Measurements from ENCODE around the gene LDLRAD4. TPM values are rescaled to one million over a fixed set of nuclear protein-coding genes. Genes with fewer than 3 reads are reported as not detected.

The LDLRAD4 gene
- total and polyA plus RNA-seq, 2 donors (not counting 1 experiment from before 2014, with no cell fraction given) = 13.9 to 35.7 TPM

DNA sequence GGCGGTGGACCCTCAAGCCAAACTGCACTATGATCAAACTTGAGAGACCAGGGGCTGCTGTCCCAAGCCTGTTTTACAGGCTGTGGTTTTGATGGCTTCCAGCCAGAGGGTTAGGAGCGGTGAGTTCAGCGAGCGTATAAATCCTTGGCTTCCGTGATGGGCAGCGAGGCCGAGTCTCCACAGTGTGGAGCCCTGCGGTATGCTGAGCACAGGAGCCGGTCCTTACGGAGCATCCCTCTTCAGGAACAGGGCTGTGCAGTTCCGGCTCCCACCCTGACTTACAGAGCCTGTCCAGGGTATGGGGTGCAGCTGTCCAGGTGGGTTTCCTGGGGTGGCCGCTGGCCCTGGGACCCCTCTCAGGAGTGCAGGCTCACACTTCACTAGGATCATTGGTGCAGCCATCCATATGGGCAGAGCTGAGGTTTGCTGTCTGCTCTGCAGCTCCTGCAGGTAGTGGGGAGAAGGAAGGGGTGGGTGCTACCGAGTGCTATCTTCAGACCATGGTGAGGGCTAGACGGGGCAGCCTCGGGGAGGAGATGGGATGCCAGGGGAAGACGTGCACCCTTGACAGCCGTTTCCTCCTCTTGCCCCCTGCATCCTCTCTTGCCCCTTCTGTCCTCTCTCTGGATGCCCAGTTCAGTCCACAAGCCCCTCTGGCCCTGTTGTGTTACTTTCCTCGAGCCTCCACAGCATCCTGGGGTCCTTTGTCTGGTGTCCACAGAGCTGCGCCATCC, 403.5 kb downstream of the LDLRAD4 start:
- TF ChIP-seq, protein P1, sequence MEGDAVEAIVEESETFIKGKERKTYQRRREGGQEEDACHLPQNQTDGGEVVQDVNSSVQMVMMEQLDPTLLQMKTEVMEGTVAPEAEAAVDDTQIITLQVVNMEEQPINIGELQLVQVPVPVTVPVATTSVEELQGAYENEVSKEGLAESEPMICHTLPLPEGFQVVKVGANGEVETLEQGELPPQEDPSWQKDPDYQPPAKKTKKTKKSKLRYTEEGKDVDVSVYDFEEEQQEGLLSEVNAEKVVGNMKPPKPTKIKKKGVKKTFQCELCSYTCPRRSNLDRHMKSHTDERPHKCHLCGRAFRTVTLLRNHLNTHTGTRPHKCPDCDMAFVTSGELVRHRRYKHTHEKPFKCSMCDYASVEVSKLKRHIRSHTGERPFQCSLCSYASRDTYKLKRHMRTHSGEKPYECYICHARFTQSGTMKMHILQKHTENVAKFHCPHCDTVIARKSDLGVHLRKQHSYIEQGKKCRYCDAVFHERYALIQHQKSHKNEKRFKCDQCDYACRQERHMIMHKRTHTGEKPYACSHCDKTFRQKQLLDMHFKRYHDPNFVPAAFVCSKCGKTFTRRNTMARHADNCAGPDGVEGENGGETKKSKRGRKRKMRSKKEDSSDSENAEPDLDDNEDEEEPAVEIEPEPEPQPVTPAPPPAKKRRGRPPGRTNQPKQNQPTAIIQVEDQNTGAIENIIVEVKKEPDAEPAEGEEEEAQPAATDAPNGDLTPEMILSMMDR (IDR thresholded peaks at IDR 0.05) = no peak
- no peak for TF ChIP-seq EZH2 (IDR thresholded peaks at IDR 0.05; ENCODE audit: borderline replicate concordance, insufficient read depth, low read depth, low read length, poor library complexity, severe bottlenecking)
- peaks cover 0 to 19% of the 10 kb centered on the region in 2 donors for H3K4me1 ChIP-seq (ENCODE audit: control insufficient read depth in 2 of 2, insufficient read depth in 2 of 2, low read length in 2 of 2)
- intact Hi-C loops (cut with micrococcal nuclease) = no loop called here
- no peaks in the 10 kb centered on the region for H3K27me3 ChIP-seq (replicated peaks in 1 of 4; ENCODE audit: control extremely low read depth in 1 of 4, control insufficient read depth in 3 of 4, insufficient read depth in 4 of 4, low read length in 3 of 4)
- no peak overlapping the region for H3K9ac ChIP-seq (ENCODE audit: low read length)
- H3K36me3 ChIP-seq (replicated peaks in 1 of 2; ENCODE audit: control extremely low read depth in 1 of 2, control insufficient read depth in 1 of 2, extremely low read depth in 1 of 2, insufficient read depth in 2 of 2, low read length in 1 of 2) = peaks cover 0 to 3% of the 10 kb centered on the region in 2 experiments
- H2AFZ ChIP-seq (ENCODE audit: insufficient read depth, low read depth, low read length, poor library complexity, severe bottlenecking) = no peak overlapping the region
- 95% methylated on average over 18 of the region's 19 CpGs for WGBS (ENCODE audit: insufficient coverage)
- Mint-ChIP-seq H3K4me3 (no peak overlapping the region), H3K9me3 (ENCODE audit: insufficient read depth) (no peaks in the 10 kb centered on the region), H3K4me1 (peaks cover 21% of the 10 kb centered on the region), H3K27ac (no peak overlapping the region), H3K27me3 (no peaks in the 10 kb centered on the region)
- ChIA-PET POLR2A (no interaction called here), CTCF (interaction anchor here (1.1 to 15.6 kb wide), 4 partner anchors 8 to 158 kb away, joined by 3 to 344 read pairs (median 4); no protein-coding TSS in a partner anchor)
- no peak overlapping the region for H3K4me2 ChIP-seq (replicated peaks; ENCODE audit: low read depth, low read length, poor library complexity, severe bottlenecking)
- DNase-seq (no peak), ATAC-seq (ENCODE audit: low read depth) (no peak)
- no peak overlapping the region for H3K4me3 ChIP-seq (ENCODE audit: control extremely low read depth in 1 of 5, extremely low read depth in 1 of 5, insufficient read depth in 1 of 5, low read depth in 2 of 5, low read length in 4 of 5)
- peaks cover 85% of the 10 kb centered on the region for H3K79me2 ChIP-seq (ENCODE audit: control insufficient read depth, insufficient read depth, low read length)
- no peaks in the 10 kb centered on the region for H4K20me1 ChIP-seq (ENCODE audit: control insufficient read depth, insufficient read depth, low read length, poor library complexity, severe bottlenecking)
- H3K9me3 ChIP-seq (ENCODE audit: control extremely low read depth in 1 of 3, control insufficient read depth in 2 of 3, insufficient read depth in 1 of 3, low read length in 2 of 3) = no peaks in the 10 kb centered on the region
- no peak overlapping the region for H3K27ac ChIP-seq (ENCODE audit: low read length in 2 of 2)

DNA sequence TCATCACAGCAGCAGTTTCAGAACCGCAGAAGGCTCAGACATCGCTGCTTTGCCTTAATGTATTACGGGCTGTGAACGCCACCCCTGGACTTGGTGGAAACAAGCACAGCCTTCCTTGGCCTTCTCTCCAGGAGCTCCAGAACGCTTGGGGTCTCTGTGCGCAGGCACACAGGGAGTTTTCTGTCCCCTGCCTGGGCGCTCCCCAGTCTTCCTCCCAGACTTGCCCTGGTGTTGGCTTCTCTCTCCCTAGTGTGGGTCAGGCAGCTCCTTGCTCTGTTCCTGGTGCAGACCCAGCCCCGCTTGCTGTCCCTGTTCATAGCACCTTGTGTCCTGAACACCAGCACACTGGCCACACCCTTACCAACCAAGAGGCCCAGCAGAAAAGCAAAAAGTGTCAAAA, 404.2 kb downstream of the LDLRAD4 start:
- CTCF ChIA-PET = interaction anchor here (1.1 to 15.6 kb wide), 3 partner anchors 9 to 63 kb away, joined by 3 to 344 read pairs (median 3); no protein-coding TSS in a partner anchor
- Histone ChIP-seq H3K27ac (ENCODE audit: low read length in 2 of 2) (no peak overlapping the region), H3K9ac (ENCODE audit: low read length) (no peak overlapping the region), H3K79me2 (ENCODE audit: control insufficient read depth, insufficient read depth, low read length) (peaks cover 85% of the 10 kb centered on the region), H4K20me1 (ENCODE audit: control insufficient read depth, insufficient read depth, low read length, poor library complexity, severe bottlenecking) (no peaks in the 10 kb centered on the region), H3K4me2 (replicated peaks; ENCODE audit: low read depth, low read length, poor library complexity, severe bottlenecking) (no peak overlapping the region), H3K27me3 (replicated peaks in 1 of 4; ENCODE audit: control extremely low read depth in 1 of 4, control insufficient read depth in 3 of 4, insufficient read depth in 4 of 4, low read length in 3 of 4) (no peaks in the 10 kb centered on the region), H2AFZ (ENCODE audit: insufficient read depth, low read depth, low read length, poor library complexity, severe bottlenecking) (no peak overlapping the region), H3K4me3 (ENCODE audit: control extremely low read depth in 1 of 5, extremely low read depth in 1 of 5, insufficient read depth in 1 of 5, low read depth in 2 of 5, low read length in 4 of 5) (no peak overlapping the region), H3K36me3 (replicated peaks in 1 of 2; ENCODE audit: control extremely low read depth in 1 of 2, control insufficient read depth in 1 of 2, extremely low read depth in 1 of 2, insufficient read depth in 2 of 2, low read length in 1 of 2) (peaks cover 0 to 3% of the 10 kb centered on the region in 2 experiments), H3K9me3 (ENCODE audit: control extremely low read depth in 1 of 3, control insufficient read depth in 2 of 3, insufficient read depth in 1 of 3, low read length in 2 of 3) (no peaks in the 10 kb centered on the region), H3K4me1 (ENCODE audit: control insufficient read depth in 2 of 2, insufficient read depth in 2 of 2, low read length in 2 of 2) (peaks cover 0 to 18% of the 10 kb centered on the region in 2 donors)
- H3K4me1 Mint-ChIP-seq = peaks cover 16% of the 10 kb centered on the region
- no peak overlapping the region for H3K4me3 Mint-ChIP-seq
- TF ChIP-seq, protein P1 (IDR thresholded peaks at IDR 0.05) = no peak
- no peak for TF ChIP-seq EZH2 (IDR thresholded peaks at IDR 0.05; ENCODE audit: borderline replicate concordance, insufficient read depth, low read depth, low read length, poor library complexity, severe bottlenecking)
- H3K27ac Mint-ChIP-seq = no peak overlapping the region
- intact Hi-C loops (cut with micrococcal nuclease) = no loop called here
- H3K9me3 Mint-ChIP-seq (ENCODE audit: insufficient read depth) = no peaks in the 10 kb centered on the region
- DNase-seq = no peak
- 96% methylated on average over 8 of the region's 8 CpGs for WGBS (ENCODE audit: insufficient coverage)
- POLR2A ChIA-PET = no interaction called here
- no peak for ATAC-seq (ENCODE audit: low read depth)
- H3K27me3 Mint-ChIP-seq = no peaks in the 10 kb centered on the region
